ENCODE measurements around the gene RIOK2.

The RIOK2 gene

DNA sequence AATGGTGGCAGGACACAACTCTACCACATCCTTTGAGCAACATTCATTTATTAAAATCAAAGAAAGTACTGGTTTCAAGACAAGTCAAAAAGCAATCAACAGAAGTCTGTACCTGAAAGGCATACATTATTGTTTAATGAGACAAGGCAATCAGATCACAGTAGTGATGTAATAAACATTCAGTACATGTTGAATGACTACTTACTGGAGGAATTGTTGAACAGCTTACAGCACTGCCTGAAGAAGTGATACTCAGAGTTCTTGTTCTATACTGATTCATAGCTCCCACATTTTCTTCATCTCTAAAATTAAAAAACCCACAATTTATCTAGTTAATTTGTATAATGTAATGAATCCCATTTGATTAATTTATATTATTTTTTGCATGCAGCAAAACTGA lies 18.2 kb downstream of the RIOK2 start:
- H3K27ac ChIP-seq (ENCODE audit: low read depth, low read length): no peak overlapping the region
- peaks cover 88% of the 10 kb centered on the region for H3K36me3 ChIP-seq (ENCODE audit: control insufficient read depth, low read length)
- no peak overlapping the region for H3K4me3 ChIP-seq (ENCODE audit: low read length)
- H3K9me3 ChIP-seq (ENCODE audit: control insufficient read depth, insufficient read depth, low read length): no peaks in the 10 kb centered on the region
- no peaks in the 10 kb centered on the region for H4K20me1 ChIP-seq (ENCODE audit: control insufficient read depth, insufficient read depth, low read depth, low read length)
- no peaks in the 10 kb centered on the region for H3K9me2 ChIP-seq (replicated peaks; ENCODE audit: control insufficient read depth, low read length)
- TF ChIP-seq EZH2phosphoT487 (IDR thresholded peaks at IDR 0.05; ENCODE audit: borderline replicate concordance, low read length): no peak
- TF ChIP-seq, protein P1, sequence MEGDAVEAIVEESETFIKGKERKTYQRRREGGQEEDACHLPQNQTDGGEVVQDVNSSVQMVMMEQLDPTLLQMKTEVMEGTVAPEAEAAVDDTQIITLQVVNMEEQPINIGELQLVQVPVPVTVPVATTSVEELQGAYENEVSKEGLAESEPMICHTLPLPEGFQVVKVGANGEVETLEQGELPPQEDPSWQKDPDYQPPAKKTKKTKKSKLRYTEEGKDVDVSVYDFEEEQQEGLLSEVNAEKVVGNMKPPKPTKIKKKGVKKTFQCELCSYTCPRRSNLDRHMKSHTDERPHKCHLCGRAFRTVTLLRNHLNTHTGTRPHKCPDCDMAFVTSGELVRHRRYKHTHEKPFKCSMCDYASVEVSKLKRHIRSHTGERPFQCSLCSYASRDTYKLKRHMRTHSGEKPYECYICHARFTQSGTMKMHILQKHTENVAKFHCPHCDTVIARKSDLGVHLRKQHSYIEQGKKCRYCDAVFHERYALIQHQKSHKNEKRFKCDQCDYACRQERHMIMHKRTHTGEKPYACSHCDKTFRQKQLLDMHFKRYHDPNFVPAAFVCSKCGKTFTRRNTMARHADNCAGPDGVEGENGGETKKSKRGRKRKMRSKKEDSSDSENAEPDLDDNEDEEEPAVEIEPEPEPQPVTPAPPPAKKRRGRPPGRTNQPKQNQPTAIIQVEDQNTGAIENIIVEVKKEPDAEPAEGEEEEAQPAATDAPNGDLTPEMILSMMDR (IDR thresholded peaks at IDR 0.05; ENCODE audit: low read depth, low read length, poor library complexity, severe bottlenecking): no peak
- no peak overlapping the region for H3K4me2 ChIP-seq (ENCODE audit: low read length)
- peaks cover 19% of the 10 kb centered on the region for H3F3A ChIP-seq (ENCODE audit: control insufficient read depth, insufficient read depth)
- no peaks in the 10 kb centered on the region for H3K27me3 ChIP-seq (ENCODE audit: control insufficient read depth, low read length)
- H3K79me2 ChIP-seq (ENCODE audit: control insufficient read depth, low read length): no peaks in the 10 kb centered on the region
- H3K4me1 ChIP-seq (ENCODE audit: control insufficient read depth, low read length): peaks cover 5% of the 10 kb centered on the region

DNA sequence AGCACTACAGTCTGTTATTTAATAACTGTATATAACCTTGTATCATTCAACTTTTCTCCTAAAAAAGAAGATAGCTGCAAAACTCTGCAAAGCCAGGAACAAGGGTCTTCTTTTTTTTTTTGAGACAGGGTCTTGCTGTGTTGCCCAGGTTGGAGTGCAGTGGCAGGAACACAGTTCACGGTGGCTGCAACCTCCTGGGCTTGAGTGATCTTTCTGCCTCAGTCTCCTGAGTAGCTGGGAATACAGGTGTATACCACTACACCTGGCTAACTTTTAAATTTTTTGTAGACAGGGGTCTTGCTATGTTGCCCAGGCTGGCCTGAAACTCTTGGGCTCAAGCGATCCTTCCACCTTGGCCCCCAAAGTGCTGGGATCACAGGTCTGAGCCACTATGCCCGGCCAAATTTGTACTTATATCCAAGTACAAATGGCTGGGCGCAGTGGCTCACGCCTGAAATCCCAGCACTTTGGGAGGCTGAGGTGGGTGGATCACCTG lies 19.2 kb downstream of the RIOK2 start:
- peaks cover 83% of the 10 kb centered on the region for H3K36me3 ChIP-seq (ENCODE audit: control insufficient read depth, low read length)
- no peak overlapping the region for H3K4me3 ChIP-seq (ENCODE audit: low read length)
- no peaks in the 10 kb centered on the region for H3K27me3 ChIP-seq (ENCODE audit: control insufficient read depth, low read length)
- H3K9me3 ChIP-seq (ENCODE audit: control insufficient read depth, insufficient read depth, low read length): no peaks in the 10 kb centered on the region
- H3F3A ChIP-seq (ENCODE audit: control insufficient read depth, insufficient read depth): peaks cover 19% of the 10 kb centered on the region
- H4K20me1 ChIP-seq (ENCODE audit: control insufficient read depth, insufficient read depth, low read depth, low read length): no peaks in the 10 kb centered on the region
- H3K79me2 ChIP-seq (ENCODE audit: control insufficient read depth, low read length): no peaks in the 10 kb centered on the region
- peaks cover 5% of the 10 kb centered on the region for H3K4me1 ChIP-seq (ENCODE audit: control insufficient read depth, low read length)
- TF ChIP-seq, protein P1 (IDR thresholded peaks at IDR 0.05; ENCODE audit: low read depth, low read length, poor library complexity, severe bottlenecking): no peak
- no peak for TF ChIP-seq EZH2phosphoT487 (IDR thresholded peaks at IDR 0.05; ENCODE audit: borderline replicate concordance, low read length)
- H3K27ac ChIP-seq (ENCODE audit: low read depth, low read length): no peak overlapping the region
- H3K4me2 ChIP-seq (ENCODE audit: low read length): no peak overlapping the region
- H3K9me2 ChIP-seq (replicated peaks; ENCODE audit: control insufficient read depth, low read length): no peaks in the 10 kb centered on the region

DNA sequence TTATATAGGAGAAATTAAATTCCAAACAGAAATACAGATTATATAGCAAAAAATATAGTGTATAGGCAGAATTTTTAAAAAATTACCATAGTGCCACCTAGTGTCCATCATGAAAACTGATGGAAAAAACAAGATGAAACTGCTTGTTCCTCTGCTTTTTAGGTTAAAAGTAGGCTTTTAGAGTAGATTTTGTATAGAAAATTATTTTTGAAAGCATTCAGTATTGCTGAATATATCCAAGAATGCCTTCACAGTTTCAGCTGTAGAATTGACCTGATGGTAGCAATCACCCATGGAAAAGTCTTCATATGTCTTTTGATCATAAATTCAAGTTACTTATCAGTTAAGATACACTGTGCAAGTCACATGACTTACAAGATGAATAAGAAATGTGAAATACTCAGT lies 19.7 kb downstream of the RIOK2 start:
- Histone ChIP-seq H3K9me3 (ENCODE audit: control insufficient read depth, insufficient read depth, low read length) (peaks cover 2% of the 10 kb centered on the region; the same call in 1 of the 2 replicates), H3K79me2 (ENCODE audit: control insufficient read depth, low read length) (no peaks in the 10 kb centered on the region), H3K9me2 (replicated peaks; ENCODE audit: control insufficient read depth, low read length) (no peaks in the 10 kb centered on the region), H3K27me3 (ENCODE audit: control insufficient read depth, low read length) (no peaks in the 10 kb centered on the region), H3K4me3 (ENCODE audit: low read length) (no peak overlapping the region), H3K4me2 (ENCODE audit: low read length) (no peak overlapping the region), H3F3A (ENCODE audit: control insufficient read depth, insufficient read depth) (peaks cover 19% of the 10 kb centered on the region), H3K4me1 (ENCODE audit: control insufficient read depth, low read length) (peaks cover 5% of the 10 kb centered on the region), H3K27ac (ENCODE audit: low read depth, low read length) (no peak overlapping the region), H3K36me3 (ENCODE audit: control insufficient read depth, low read length) (peaks cover 79% of the 10 kb centered on the region), H4K20me1 (ENCODE audit: control insufficient read depth, insufficient read depth, low read depth, low read length) (no peaks in the 10 kb centered on the region)
- no peak for TF ChIP-seq EZH2phosphoT487 (IDR thresholded peaks at IDR 0.05; ENCODE audit: borderline replicate concordance, low read length)
- TF ChIP-seq, protein P1 (IDR thresholded peaks at IDR 0.05; ENCODE audit: low read depth, low read length, poor library complexity, severe bottlenecking): peak; percentile 67
